Measurements from ENCODE around the gene AANAT. TPM values are rescaled to one million over a fixed set of nuclear protein-coding genes. Genes with fewer than 3 reads are reported as not detected.

Gene AANAT
- polyA plus RNA-seq, 2 of the 4 experiments (the other 2 are of a cell fraction), result 0.08 TPM; not detected in 1

DNA sequence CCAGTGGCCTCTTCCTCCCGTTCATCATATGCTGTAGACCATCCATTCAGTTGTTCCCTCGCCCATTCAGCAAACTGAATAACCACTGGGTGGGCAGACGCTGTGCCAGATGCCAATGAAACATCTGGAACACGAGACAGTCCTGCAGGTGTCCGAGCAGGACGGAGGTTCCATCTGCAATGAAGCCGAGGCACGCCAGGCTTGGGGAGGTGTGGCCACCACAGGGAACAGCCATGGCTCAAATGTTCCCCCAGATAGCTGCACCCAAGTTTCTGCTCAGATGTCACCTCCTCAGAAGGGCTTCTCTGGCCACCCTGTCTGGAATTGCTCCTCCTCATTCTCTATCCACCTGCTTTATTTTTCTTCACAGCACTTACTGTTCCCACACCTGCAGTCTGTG, 45.0 kb upstream of the AANAT start:
- ChIA-PET CTCF (interaction anchor here (1.6 to 42.5 kb wide), 5 partner anchors 13 to 119 kb away, joined by 6 to 1094 read pairs (median 14); partner anchors contain the start of gene SPHK1), POLR2A (no interaction called here)
- WGBS (ENCODE audit: missing lambda C conversion rate), result 93% methylated on average over 8 of the region's 8 CpGs
- TF ChIP-seq ZFP36 (IDR thresholded peaks at IDR 0.05; ENCODE audit: borderline replicate concordance, partially characterized antibody) (no peak), RARB (CRISPR knock-in tag; IDR thresholded peaks at IDR 0.05) (no peak), MAZ (IDR thresholded peaks at IDR 0.05; ENCODE audit: borderline replicate concordance, low read depth, low read length) (no peak), HOXB13 (CRISPR knock-in tag; IDR thresholded peaks at IDR 0.05; ENCODE audit: low read depth) (no peak), CHD4 (IDR thresholded peaks at IDR 0.05; ENCODE audit: borderline replicate concordance) (no peak), KDM1A (IDR thresholded peaks at IDR 0.05; ENCODE audit: low read depth) (no peak), RCOR1 (IDR thresholded peaks at IDR 0.05; ENCODE audit: low read depth, low read length) (no peak), HEYL (CRISPR knock-in tag; IDR thresholded peaks at IDR 0.05) (no peak), MAFK (IDR thresholded peaks at IDR 0.05; ENCODE audit: partially characterized antibody) (no peak), FOSL2 (IDR thresholded peaks at IDR 0.05) (no peak), FOSL2 (CRISPR knock-in tag; IDR thresholded peaks at IDR 0.05) (no peak), EHMT2 (IDR thresholded peaks at IDR 0.05; ENCODE audit: low read depth) (no peak)
- TF ChIP-seq, protein P1, sequence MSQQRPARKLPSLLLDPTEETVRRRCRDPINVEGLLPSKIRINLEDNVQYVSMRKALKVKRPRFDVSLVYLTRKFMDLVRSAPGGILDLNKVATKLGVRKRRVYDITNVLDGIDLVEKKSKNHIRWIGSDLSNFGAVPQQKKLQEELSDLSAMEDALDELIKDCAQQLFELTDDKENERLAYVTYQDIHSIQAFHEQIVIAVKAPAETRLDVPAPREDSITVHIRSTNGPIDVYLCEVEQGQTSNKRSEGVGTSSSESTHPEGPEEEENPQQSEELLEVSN (IDR thresholded peaks at IDR 0.05; ENCODE audit: borderline replicate concordance, low read depth), result no peak
- TF ChIP-seq, protein P2, sequence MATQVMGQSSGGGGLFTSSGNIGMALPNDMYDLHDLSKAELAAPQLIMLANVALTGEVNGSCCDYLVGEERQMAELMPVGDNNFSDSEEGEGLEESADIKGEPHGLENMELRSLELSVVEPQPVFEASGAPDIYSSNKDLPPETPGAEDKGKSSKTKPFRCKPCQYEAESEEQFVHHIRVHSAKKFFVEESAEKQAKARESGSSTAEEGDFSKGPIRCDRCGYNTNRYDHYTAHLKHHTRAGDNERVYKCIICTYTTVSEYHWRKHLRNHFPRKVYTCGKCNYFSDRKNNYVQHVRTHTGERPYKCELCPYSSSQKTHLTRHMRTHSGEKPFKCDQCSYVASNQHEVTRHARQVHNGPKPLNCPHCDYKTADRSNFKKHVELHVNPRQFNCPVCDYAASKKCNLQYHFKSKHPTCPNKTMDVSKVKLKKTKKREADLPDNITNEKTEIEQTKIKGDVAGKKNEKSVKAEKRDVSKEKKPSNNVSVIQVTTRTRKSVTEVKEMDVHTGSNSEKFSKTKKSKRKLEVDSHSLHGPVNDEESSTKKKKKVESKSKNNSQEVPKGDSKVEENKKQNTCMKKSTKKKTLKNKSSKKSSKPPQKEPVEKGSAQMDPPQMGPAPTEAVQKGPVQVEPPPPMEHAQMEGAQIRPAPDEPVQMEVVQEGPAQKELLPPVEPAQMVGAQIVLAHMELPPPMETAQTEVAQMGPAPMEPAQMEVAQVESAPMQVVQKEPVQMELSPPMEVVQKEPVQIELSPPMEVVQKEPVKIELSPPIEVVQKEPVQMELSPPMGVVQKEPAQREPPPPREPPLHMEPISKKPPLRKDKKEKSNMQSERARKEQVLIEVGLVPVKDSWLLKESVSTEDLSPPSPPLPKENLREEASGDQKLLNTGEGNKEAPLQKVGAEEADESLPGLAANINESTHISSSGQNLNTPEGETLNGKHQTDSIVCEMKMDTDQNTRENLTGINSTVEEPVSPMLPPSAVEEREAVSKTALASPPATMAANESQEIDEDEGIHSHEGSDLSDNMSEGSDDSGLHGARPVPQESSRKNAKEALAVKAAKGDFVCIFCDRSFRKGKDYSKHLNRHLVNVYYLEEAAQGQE (IDR thresholded peaks at IDR 0.05), result no peak
- no peaks in the 10 kb centered on the region for H3K9me3 ChIP-seq
- no peak for ATAC-seq
- H3K4me2 ChIP-seq, result no peak overlapping the region
- no peak overlapping the region for H3K4me3 ChIP-seq
- no peak overlapping the region for H3K27ac ChIP-seq
- FAIRE-seq, result no peak
- no peak for DNase-seq (ENCODE audit: low read depth in 1 of 2, low spot score in 1 of 2)
- peaks cover 3% of the 10 kb centered on the region for H3K4me1 ChIP-seq

DNA sequence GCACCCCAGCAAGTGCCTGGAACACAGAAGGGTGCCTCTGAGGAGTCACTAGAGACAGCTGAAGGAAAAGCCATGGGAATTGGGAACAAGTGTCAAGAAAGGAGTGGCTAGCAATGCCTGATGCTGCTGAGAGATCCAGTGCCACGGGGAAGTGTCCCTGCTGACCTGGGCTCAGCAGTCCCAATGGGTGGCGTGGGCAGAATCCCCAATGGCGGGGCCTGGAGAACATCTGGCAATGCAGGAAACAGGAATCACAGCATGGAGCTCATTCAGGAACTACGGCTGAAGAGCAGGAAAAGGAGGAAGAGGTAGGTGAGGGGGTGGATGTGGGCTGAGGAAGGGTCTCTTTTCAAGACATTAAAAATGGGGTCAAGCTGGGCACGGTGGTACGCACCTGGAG, 44.5 kb upstream of the AANAT start:
- Histone ChIP-seq H3K27ac (no peak overlapping the region), H3K4me1 (peaks cover 7% of the 10 kb centered on the region), H3K4me2 (no peak overlapping the region), H3K9me3 (no peaks in the 10 kb centered on the region), H3K4me3 (no peak overlapping the region)
- 95% methylated on average over 6 of the region's 6 CpGs for WGBS (ENCODE audit: missing lambda C conversion rate)
- no peak for ATAC-seq
- CTCF ChIA-PET, result interaction anchor here (1.6 to 42.5 kb wide), 5 partner anchors 12 to 119 kb away, joined by 6 to 1094 read pairs (median 14); partner anchors contain the start of gene SPHK1
- DNase-seq (ENCODE audit: low read depth in 1 of 2, low spot score in 1 of 2), result no peak
- no peak for FAIRE-seq
- POLR2A ChIA-PET, result no interaction called here
- no peak for TF ChIP-seq TP53 (CRISPR knock-in tag; IDR thresholded peaks at IDR 0.05)
- no peak for TF ChIP-seq KDM1A (IDR thresholded peaks at IDR 0.05; ENCODE audit: low read depth)
- no peak for TF ChIP-seq FOSL2 (IDR thresholded peaks at IDR 0.05)
- no peak for TF ChIP-seq FOSL2 (CRISPR knock-in tag; IDR thresholded peaks at IDR 0.05)
- TF ChIP-seq, protein P3, sequence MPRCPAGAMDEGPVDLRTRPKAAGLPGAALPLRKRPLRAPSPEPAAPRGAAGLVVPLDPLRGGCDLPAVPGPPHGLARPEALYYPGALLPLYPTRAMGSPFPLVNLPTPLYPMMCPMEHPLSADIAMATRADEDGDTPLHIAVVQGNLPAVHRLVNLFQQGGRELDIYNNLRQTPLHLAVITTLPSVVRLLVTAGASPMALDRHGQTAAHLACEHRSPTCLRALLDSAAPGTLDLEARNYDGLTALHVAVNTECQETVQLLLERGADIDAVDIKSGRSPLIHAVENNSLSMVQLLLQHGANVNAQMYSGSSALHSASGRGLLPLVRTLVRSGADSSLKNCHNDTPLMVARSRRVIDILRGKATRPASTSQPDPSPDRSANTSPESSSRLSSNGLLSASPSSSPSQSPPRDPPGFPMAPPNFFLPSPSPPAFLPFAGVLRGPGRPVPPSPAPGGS (IDR thresholded peaks at IDR 0.05), result no peak
- TF ChIP-seq, protein P4, sequence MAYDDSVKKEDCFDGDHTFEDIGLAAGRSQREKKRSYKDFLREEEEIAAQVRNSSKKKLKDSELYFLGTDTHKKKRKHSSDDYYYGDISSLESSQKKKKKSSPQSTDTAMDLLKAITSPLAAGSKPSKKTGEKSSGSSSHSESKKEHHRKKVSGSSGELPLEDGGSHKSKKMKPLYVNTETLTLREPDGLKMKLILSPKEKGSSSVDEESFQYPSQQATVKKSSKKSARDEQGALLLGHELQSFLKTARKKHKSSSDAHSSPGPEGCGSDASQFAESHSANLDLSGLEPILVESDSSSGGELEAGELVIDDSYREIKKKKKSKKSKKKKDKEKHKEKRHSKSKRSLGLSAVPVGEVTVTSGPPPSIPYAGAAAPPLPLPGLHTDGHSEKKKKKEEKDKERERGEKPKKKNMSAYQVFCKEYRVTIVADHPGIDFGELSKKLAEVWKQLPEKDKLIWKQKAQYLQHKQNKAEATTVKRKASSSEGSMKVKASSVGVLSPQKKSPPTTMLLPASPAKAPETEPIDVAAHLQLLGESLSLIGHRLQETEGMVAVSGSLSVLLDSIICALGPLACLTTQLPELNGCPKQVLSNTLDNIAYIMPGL (CRISPR knock-in tag; IDR thresholded peaks at IDR 0.05; ENCODE audit: borderline replicate concordance), result no peak
- TF ChIP-seq KDM5A (IDR thresholded peaks at IDR 0.05), result no peak
- TF ChIP-seq HEYL (CRISPR knock-in tag; IDR thresholded peaks at IDR 0.05), result no peak
- TF ChIP-seq, protein P5, sequence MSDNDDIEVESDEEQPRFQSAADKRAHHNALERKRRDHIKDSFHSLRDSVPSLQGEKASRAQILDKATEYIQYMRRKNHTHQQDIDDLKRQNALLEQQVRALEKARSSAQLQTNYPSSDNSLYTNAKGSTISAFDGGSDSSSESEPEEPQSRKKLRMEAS (IDR thresholded peaks at IDR 0.05), result no peak
- no peak for TF ChIP-seq HOXB5 (CRISPR knock-in tag; IDR thresholded peaks at IDR 0.05)
- TF ChIP-seq ZFP36 (IDR thresholded peaks at IDR 0.05; ENCODE audit: borderline replicate concordance, partially characterized antibody), result no peak
- no peak for TF ChIP-seq RAD21 (conservative IDR thresholded peaks at IDR 0.05 in 1 of 2, IDR thresholded peaks at IDR 0.05 in 1 of 2)
- no peak for TF ChIP-seq JUN (IDR thresholded peaks at IDR 0.05)
- no peak for TF ChIP-seq NFE2L2 (conservative IDR thresholded peaks at IDR 0.05; ENCODE audit: low read length)
- TF ChIP-seq, protein P6, sequence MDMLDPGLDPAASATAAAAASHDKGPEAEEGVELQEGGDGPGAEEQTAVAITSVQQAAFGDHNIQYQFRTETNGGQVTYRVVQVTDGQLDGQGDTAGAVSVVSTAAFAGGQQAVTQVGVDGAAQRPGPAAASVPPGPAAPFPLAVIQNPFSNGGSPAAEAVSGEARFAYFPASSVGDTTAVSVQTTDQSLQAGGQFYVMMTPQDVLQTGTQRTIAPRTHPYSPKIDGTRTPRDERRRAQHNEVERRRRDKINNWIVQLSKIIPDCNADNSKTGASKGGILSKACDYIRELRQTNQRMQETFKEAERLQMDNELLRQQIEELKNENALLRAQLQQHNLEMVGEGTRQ (IDR thresholded peaks at IDR 0.05), result no peak
- TF ChIP-seq JUNB (IDR thresholded peaks at IDR 0.05), result no peak
- TF ChIP-seq GATA3 (IDR thresholded peaks at IDR 0.05; ENCODE audit: borderline replicate concordance), result no peak
